ENCODE data around the gene AGBL4.

The AGBL4 gene

GRCh38 chr1:48673332-48674105 is 1350.2 kb downstream of the AGBL4 start:
- Histone ChIP-seq H3K4me2 (ENCODE audit: insufficient read depth, low read length) (no peak overlapping the region), H3K4me1 (ENCODE audit: insufficient read depth, low read length) (no peaks in the 10 kb centered on the region), H3K9me3 (ENCODE audit: insufficient read depth, low read length, severe bottlenecking) (no peaks in the 10 kb centered on the region), H3K9ac (ENCODE audit: low read depth, low read length) (no peak overlapping the region), H3K79me2 (ENCODE audit: insufficient read depth, low read length) (no peaks in the 10 kb centered on the region), H2AFZ (ENCODE audit: low read depth, low read length) (no peak overlapping the region), H3K36me3 (ENCODE audit: insufficient read depth, low read length) (no peaks in the 10 kb centered on the region), H4K20me1 (ENCODE audit: insufficient read depth, low read length) (no peaks in the 10 kb centered on the region), H3K27ac (ENCODE audit: low read length) (no peak overlapping the region), H3K27me3 (ENCODE audit: insufficient read depth, low read length, poor library complexity) (peaks cover 6% of the 10 kb centered on the region), H3K4me3 (ENCODE audit: low read depth in 1 of 2, low read length in 2 of 2) (no peak overlapping the region)
- no peak for TF ChIP-seq EZH2 (IDR thresholded peaks at IDR 0.05; ENCODE audit: borderline replicate concordance, low read depth, low read length, severe bottlenecking)
- no peak for ATAC-seq (ENCODE audit: insufficient read depth, low read depth)
- DNase-seq: no peak

DNA sequence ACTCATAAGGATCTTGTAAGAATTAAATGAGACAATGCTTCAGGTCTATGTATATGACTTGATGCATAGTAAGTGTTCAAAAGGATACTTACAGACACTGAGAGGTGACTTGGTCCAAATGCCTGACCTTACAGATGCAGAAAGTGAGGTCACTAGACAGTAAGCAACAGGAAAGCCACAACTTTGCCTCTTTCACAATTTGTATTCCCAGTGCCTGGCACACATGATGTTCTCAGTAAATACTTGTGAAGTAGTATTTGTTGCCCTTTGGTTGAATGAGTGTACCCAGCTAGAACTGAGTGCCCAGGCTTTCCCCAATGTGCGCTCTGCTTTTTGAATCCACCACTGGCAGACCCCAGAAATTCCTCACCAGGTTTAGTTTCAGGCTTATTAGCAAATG is 1352.2 kb downstream of the AGBL4 start:
- Histone ChIP-seq H3K27me3 (ENCODE audit: insufficient read depth, low read length, poor library complexity) (peaks cover 6% of the 10 kb centered on the region), H2AFZ (ENCODE audit: low read depth, low read length) (no peak overlapping the region), H3K9me3 (ENCODE audit: insufficient read depth, low read length, severe bottlenecking) (no peaks in the 10 kb centered on the region), H3K36me3 (ENCODE audit: insufficient read depth, low read length) (no peaks in the 10 kb centered on the region), H3K4me3 (ENCODE audit: low read depth in 1 of 2, low read length in 2 of 2) (no peak overlapping the region), H3K9ac (ENCODE audit: low read depth, low read length) (no peak overlapping the region), H4K20me1 (ENCODE audit: insufficient read depth, low read length) (no peaks in the 10 kb centered on the region), H3K4me2 (ENCODE audit: insufficient read depth, low read length) (no peak overlapping the region), H3K79me2 (ENCODE audit: insufficient read depth, low read length) (no peaks in the 10 kb centered on the region), H3K4me1 (ENCODE audit: insufficient read depth, low read length) (no peaks in the 10 kb centered on the region), H3K27ac (ENCODE audit: low read length) (no peak overlapping the region)
- ATAC-seq (ENCODE audit: insufficient read depth, low read depth) (no peak), DNase-seq (no peak)
- TF ChIP-seq EZH2 (IDR thresholded peaks at IDR 0.05; ENCODE audit: borderline replicate concordance, low read depth, low read length, severe bottlenecking) (no peak), CTCF (IDR thresholded peaks at IDR 0.05; ENCODE audit: borderline replicate concordance, extremely low read depth, low read length, poor library complexity, severe bottlenecking) (no peak)

GRCh38 chr1:48670234-48671020 is 1353.3 kb downstream of the AGBL4 start:
- no peak overlapping the region for H3K27ac ChIP-seq (ENCODE audit: low read length)
- ATAC-seq (ENCODE audit: insufficient read depth, low read depth): no peak
- no peak for TF ChIP-seq CTCF (IDR thresholded peaks at IDR 0.05; ENCODE audit: borderline replicate concordance, extremely low read depth, low read length, poor library complexity, severe bottlenecking)
- no peak for TF ChIP-seq EZH2 (IDR thresholded peaks at IDR 0.05; ENCODE audit: borderline replicate concordance, low read depth, low read length, severe bottlenecking)
- no peaks in the 10 kb centered on the region for H3K9me3 ChIP-seq (ENCODE audit: insufficient read depth, low read length, severe bottlenecking)
- no peak overlapping the region for H3K9ac ChIP-seq (ENCODE audit: low read depth, low read length)
- H3K4me2 ChIP-seq (ENCODE audit: insufficient read depth, low read length): no peak overlapping the region
- no peaks in the 10 kb centered on the region for H3K79me2 ChIP-seq (ENCODE audit: insufficient read depth, low read length)
- no peaks in the 10 kb centered on the region for H3K4me1 ChIP-seq (ENCODE audit: insufficient read depth, low read length)
- H4K20me1 ChIP-seq (ENCODE audit: insufficient read depth, low read length): no peaks in the 10 kb centered on the region
- H2AFZ ChIP-seq (ENCODE audit: low read depth, low read length): no peak overlapping the region
- H3K36me3 ChIP-seq (ENCODE audit: insufficient read depth, low read length): no peaks in the 10 kb centered on the region
- peaks cover 4% of the 10 kb centered on the region for H3K27me3 ChIP-seq (ENCODE audit: insufficient read depth, low read length, poor library complexity)
- H3K4me3 ChIP-seq (ENCODE audit: low read depth in 1 of 2, low read length in 2 of 2): no peak overlapping the region
- no peak for DNase-seq

DNA sequence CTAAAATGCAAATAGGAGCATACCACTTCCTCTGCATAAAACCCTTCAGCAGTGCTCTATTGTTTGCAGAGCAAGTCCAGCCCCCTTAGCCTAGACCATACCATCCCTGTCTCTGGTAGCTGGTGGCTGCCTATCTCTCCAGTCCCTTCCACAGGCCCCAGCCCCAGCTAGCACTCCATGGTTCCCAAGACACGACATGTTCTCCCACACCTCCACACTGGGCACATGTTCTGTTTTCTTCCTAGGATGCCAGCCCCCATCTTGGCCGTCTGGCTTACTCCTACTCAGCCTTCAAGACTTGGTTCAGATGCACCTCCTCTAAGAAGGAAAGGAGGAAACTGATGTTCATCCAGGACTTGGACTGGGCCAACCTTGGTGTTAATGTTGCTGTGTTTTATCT is 1355.4 kb downstream of the AGBL4 start:
- no peaks in the 10 kb centered on the region for H3K79me2 ChIP-seq (ENCODE audit: insufficient read depth, low read length)
- H2AFZ ChIP-seq (ENCODE audit: low read depth, low read length): no peak overlapping the region
- H3K4me1 ChIP-seq (ENCODE audit: insufficient read depth, low read length): no peaks in the 10 kb centered on the region
- H3K27ac ChIP-seq (ENCODE audit: low read length): no peak overlapping the region
- TF ChIP-seq CTCF (IDR thresholded peaks at IDR 0.05; ENCODE audit: borderline replicate concordance, extremely low read depth, low read length, poor library complexity, severe bottlenecking): no peak
- no peak for TF ChIP-seq EZH2 (IDR thresholded peaks at IDR 0.05; ENCODE audit: borderline replicate concordance, low read depth, low read length, severe bottlenecking)
- H3K36me3 ChIP-seq (ENCODE audit: insufficient read depth, low read length): no peaks in the 10 kb centered on the region
- H3K27me3 ChIP-seq (ENCODE audit: insufficient read depth, low read length, poor library complexity): peaks cover 4% of the 10 kb centered on the region
- ATAC-seq (ENCODE audit: insufficient read depth, low read depth) (no peak), DNase-seq (no peak)
- no peak overlapping the region for H3K9ac ChIP-seq (ENCODE audit: low read depth, low read length)
- H3K4me2 ChIP-seq (ENCODE audit: insufficient read depth, low read length): no peak overlapping the region
- no peaks in the 10 kb centered on the region for H4K20me1 ChIP-seq (ENCODE audit: insufficient read depth, low read length)
- H3K9me3 ChIP-seq (ENCODE audit: insufficient read depth, low read length, severe bottlenecking): no peaks in the 10 kb centered on the region
- no peak overlapping the region for H3K4me3 ChIP-seq (ENCODE audit: low read depth in 1 of 2, low read length in 2 of 2)
